OCI-LY1 (cell line): Measurements from ENCODE around the gene AGPS.

ENCODE experiments used
- H2AFZ ChIP-seq: fragments of 200-600 bp; sonication (generic), shearing (Covaris generic); 2 replicates; pipeline ENCODE4 v1.6.0; 2014; ENCODE audit warnings: antibody characterized with exemption, mild to moderate bottlenecking, low read length
- H3F3A ChIP-seq: fragments of 200-600 bp; sonication (generic), shearing (Covaris generic); 2 replicates; pipeline ENCODE4 v1.6.0; 2014; ENCODE audit warnings: mild to moderate bottlenecking, antibody characterized with exemption, low read length, moderate library complexity; ENCODE audit not compliant: insufficient read depth
- H3K27ac ChIP-seq: fragments of 200-600 bp; sonication (generic); 2 replicates; pipeline ENCODE4 v1.5.1; 2014; ENCODE audit warnings: low read length, mixed run types, mild to moderate bottlenecking, low read depth; ENCODE audit not compliant: poor library complexity, severe bottlenecking
- H3K27me3 ChIP-seq: fragments of 200-600 bp; sonication (generic); 2 replicates; pipeline ENCODE4 v1.6.0; 2014; ENCODE audit warnings: antibody characterized with exemption, mild to moderate bottlenecking, low read length, moderate library complexity; ENCODE audit not compliant: insufficient read depth
- H3K36me3 ChIP-seq: fragments of 200-600 bp; sonication (generic); 2 replicates; pipeline ENCODE4 v1.6.1; 2014; ENCODE audit warnings: mild to moderate bottlenecking, antibody characterized with exemption, low read length, moderate library complexity, mixed read lengths; ENCODE audit not compliant: insufficient read depth
- H3K4me1 ChIP-seq: fragments of 200-600 bp; sonication (generic); 2 replicates; pipeline ENCODE4 v1.5.1; 2014; ENCODE audit warnings: mild to moderate bottlenecking, low read length, moderate library complexity; ENCODE audit not compliant: insufficient read depth, severe bottlenecking
- H3K4me2 ChIP-seq: fragments of 200-600 bp; sonication (generic), shearing (Covaris generic); 2 replicates; pipeline ENCODE4 v1.6.1; 2014; ENCODE audit warnings: low read length
- H3K4me3 ChIP-seq: fragments of 200-600 bp; sonication (generic); 2 replicates; pipeline ENCODE4 v1.5.1; 2014; ENCODE audit warnings: low read length, low read depth, mild to moderate bottlenecking, mixed read lengths; ENCODE audit not compliant: poor library complexity, severe bottlenecking
- H3K79me2 ChIP-seq: fragments of 200-600 bp; shearing (Covaris generic); 2 replicates; pipeline ENCODE4 v1.6.1; 2016; ENCODE audit warnings: mixed run types, low read length, mixed read lengths; ENCODE audit not compliant: insufficient read depth
- H3K9ac ChIP-seq: fragments of 200-600 bp; sonication (generic), shearing (Covaris generic); 2 replicates; pipeline ENCODE4 v1.6.1; 2014; ENCODE audit warnings: mild to moderate bottlenecking, low read length, mixed read lengths
- H3K9me2 ChIP-seq: fragments of 200-600 bp; sonication (generic), shearing (Covaris generic); 2 replicates; pipeline ENCODE4 v1.6.1; 2014; ENCODE audit warnings: low read depth, mild to moderate bottlenecking, low read length, mixed read lengths
- H3K9me3 ChIP-seq: fragments of 200-600 bp; shearing (Covaris generic); 2 replicates; pipeline ENCODE4 v1.6.1; 2014; ENCODE audit warnings: low read length, mixed read lengths
- H4K20me1 ChIP-seq: fragments of 200-600 bp; sonication (generic), shearing (Covaris generic); 2 replicates; pipeline ENCODE4 v1.6.0; 2016; ENCODE audit warnings: mild to moderate bottlenecking, low read length; ENCODE audit not compliant: insufficient read depth
- CTCF ChIP-seq: fragments of 200-600 bp; sonication (generic), shearing (Covaris generic); IDR thresholded peaks from 2 replicates; pipeline ENCODE4 v1.5.1; 2017; ENCODE audit warnings: mild to moderate bottlenecking, antibody characterized with exemption, low read length, moderate library complexity, mixed read lengths
- EZH2 ChIP-seq: fragments of 200-600 bp; sonication (generic), shearing (Covaris generic); IDR thresholded peaks from 2 replicates; pipeline ENCODE4 v1.8.0; 2017; ENCODE audit warnings: borderline replicate concordance, mixed run types, mild to moderate bottlenecking, antibody characterized with exemption, low read length, moderate library complexity, mixed read lengths

Gene AGPS

GRCh38 chr2:177432703-177433102, 40.1 kb downstream of the AGPS start:
- H3K36me3 ChIP-seq = peaks cover 55% of the 10 kb centered on the region
- 0 out of 2 replicates have a peak, but pooled peaks cover 16% of the 10 kb centered on the region for H3K9me3 ChIP-seq
- H3K27me3 ChIP-seq = no peaks in the 10 kb centered on the region
- no peaks in the 10 kb centered on the region for H4K20me1 ChIP-seq
- TF ChIP-seq CTCF (no peak), EZH2 (no peak)
- H3F3A ChIP-seq = no peaks in the 10 kb centered on the region
- no peak overlapping the region for H2AFZ ChIP-seq
- peaks cover 7% of the 10 kb centered on the region; the same call in 1 of the 2 replicates for H3K79me2 ChIP-seq
- H3K4me2 ChIP-seq = no peak overlapping the region
- no peaks in the 10 kb centered on the region for H3K4me1 ChIP-seq
- no peak overlapping the region for H3K27ac ChIP-seq
- no peak overlapping the region for H3K4me3 ChIP-seq
- no peaks in the 10 kb centered on the region for H3K9me2 ChIP-seq
- no peak overlapping the region for H3K9ac ChIP-seq

DNA sequence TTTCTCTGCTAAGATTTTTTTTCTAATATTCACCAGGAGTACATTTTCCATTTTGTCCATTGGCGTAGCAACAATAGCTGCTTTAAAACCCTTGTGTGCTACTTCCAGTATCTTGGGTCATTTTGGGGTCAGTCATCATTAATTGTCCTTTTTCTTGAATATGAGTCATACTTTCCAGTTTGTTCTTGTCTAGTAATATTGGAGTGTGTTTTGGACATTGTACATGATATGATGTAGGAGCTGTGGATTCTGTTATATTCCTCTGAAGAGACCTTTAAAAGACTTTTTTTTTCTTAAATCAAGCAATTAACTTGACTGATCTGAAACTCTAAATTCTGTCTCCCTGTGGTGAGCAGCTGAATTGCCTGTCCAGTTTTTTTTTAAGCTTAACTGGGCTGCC, 40.8 kb downstream of the AGPS start:
- TF ChIP-seq EZH2 (no peak), CTCF (no peak)

GRCh38 chr2:177434475-177434874, 41.9 kb downstream of the AGPS start:
- H3K9me3 ChIP-seq = 0 out of 2 replicates have a peak, but pooled peaks cover 16% of the 10 kb centered on the region
- no peak for TF ChIP-seq CTCF
- TF ChIP-seq EZH2 = no peak
- no peak overlapping the region for H3K4me3 ChIP-seq
- no peak overlapping the region for H2AFZ ChIP-seq
- H3K27me3 ChIP-seq = no peaks in the 10 kb centered on the region
- H3K9me2 ChIP-seq = no peaks in the 10 kb centered on the region
- no peak overlapping the region for H3K4me2 ChIP-seq
- H3F3A ChIP-seq = no peaks in the 10 kb centered on the region
- peaks cover 4% of the 10 kb centered on the region; the same call in 1 of the 2 replicates for H3K79me2 ChIP-seq
- no peak overlapping the region for H3K27ac ChIP-seq
- no peaks in the 10 kb centered on the region for H3K4me1 ChIP-seq
- H4K20me1 ChIP-seq = no peaks in the 10 kb centered on the region
- no peak overlapping the region for H3K9ac ChIP-seq
- peaks cover 52% of the 10 kb centered on the region for H3K36me3 ChIP-seq

More for the DNA sequence above, 40.8 kb downstream of the AGPS start:
- Histone ChIP-seq H3K36me3 (peaks cover 57% of the 10 kb centered on the region), H3K4me3 (no peak overlapping the region), H3K4me1 (no peaks in the 10 kb centered on the region), H2AFZ (no peak overlapping the region), H3K27me3 (no peaks in the 10 kb centered on the region), H4K20me1 (no peaks in the 10 kb centered on the region), H3K9ac (no peak overlapping the region), H3K9me3 (0 out of 2 replicates have a peak, but pooled peaks cover 16% of the 10 kb centered on the region), H3K27ac (no peak overlapping the region), H3K79me2 (peaks cover 4% of the 10 kb centered on the region; the same call in 1 of the 2 replicates), H3K9me2 (no peaks in the 10 kb centered on the region), H3K4me2 (no peak overlapping the region), H3F3A (no peaks in the 10 kb centered on the region)
